IPS DF 6.9 (cell line): ENCODE data around the gene PHC1.
"Not testable (repeated sequence)": the region's sequence is repeated elsewhere in the genome, so short reads cannot be mapped to it uniquely, and the experiment has no call there.

Source experiments
- DNase-seq: peaks from one replicate; pipeline ENCODE4 v3.0.0-alpha.2; 2013; ENCODE audit warnings: low read depth, low spot score
- H3K27ac ChIP-seq: one replicate; pipeline ENCODE4 v1.5.1; 2013; ENCODE audit warnings: low read length, control low read depth
- H3K27me3 ChIP-seq: 2 replicates; pipeline ENCODE4 v1.6.1; 2013; ENCODE audit warnings: mild to moderate bottlenecking, low read length; ENCODE audit not compliant: control insufficient read depth, insufficient read depth
- H3K36me3 ChIP-seq: 2 replicates; pipeline ENCODE4 v1.6.1; 2013; ENCODE audit warnings: low read length; ENCODE audit not compliant: control insufficient read depth, insufficient read depth
- H3K4me1 ChIP-seq: 2 replicates; pipeline ENCODE4 v1.6.1; 2013; ENCODE audit warnings: low read length; ENCODE audit not compliant: control insufficient read depth, insufficient read depth
- H3K4me3 ChIP-seq: 2 replicates; pipeline ENCODE4 v1.5.1; 2013; ENCODE audit warnings: mild to moderate bottlenecking, low read length
- H3K9me3 ChIP-seq: 2 replicates; pipeline ENCODE4 v1.6.1; 2013; ENCODE audit warnings: low read length, inconsistent platforms; ENCODE audit not compliant: control insufficient read depth, insufficient read depth
- WGBS: extraction: QIAGEN DNeasy Blood & Tissue Kit; methylation state at CpG from one replicate; pipeline ENCODE4 v1.1.7; 2013; ENCODE audit warnings: mixed read lengths, missing lambda C conversion rate; ENCODE audit not compliant: insufficient read length, insufficient coverage; 5-methylcytosine and 5-hydroxymethylcytosine counted together

The PHC1 gene

GRCh38 chr12:8930655-8931323 is 16.5 kb downstream of the PHC1 start:
- not testable (repeated sequence) for H3K9me3 ChIP-seq, H3K27me3 ChIP-seq, H3K4me1 ChIP-seq, H3K4me3 ChIP-seq, H3K27ac ChIP-seq, DNase-seq
- WGBS, result no CpG with 5 or more reads among the region's 4 CpGs
- peaks cover 36% of the 10 kb centered on the region; the same call in 1 of the 2 replicates for H3K36me3 ChIP-seq

- not testable (repeated sequence) for H3K4me1 ChIP-seq, H3K27me3 ChIP-seq, H3K9me3 ChIP-seq, H3K27ac ChIP-seq, DNase-seq, H3K4me3 ChIP-seq
- WGBS, result no CpG with 5 or more reads among the region's 3 CpGs
- H3K36me3 ChIP-seq, result peaks cover 44% of the 10 kb centered on the region; the same call in 1 of the 2 replicates
These were observed 18.2 kb downstream of the PHC1 start for GRCh38 chr12:8932464-8932863.

- no CpG with 5 or more reads among the region's 4 CpGs for WGBS
- H3K27me3 ChIP-seq, H3K4me1 ChIP-seq, H3K9me3 ChIP-seq, DNase-seq, H3K27ac ChIP-seq, H3K4me3 ChIP-seq: not testable (repeated sequence)
- H3K36me3 ChIP-seq, result peaks cover 51% of the 10 kb centered on the region; the same call in 1 of the 2 replicates
These were observed 19.8 kb downstream of the PHC1 start for GRCh38 chr12:8934080-8934479.

GRCh38 chr12:8936735-8937134 is 22.4 kb downstream of the PHC1 start:
- no peak overlapping the region for H3K4me3 ChIP-seq

GRCh38 chr12:8937842-8938442 is 23.6 kb downstream of the PHC1 start:
- H3K36me3 ChIP-seq, result peaks cover 38% of the 10 kb centered on the region; the same call in 1 of the 2 replicates
- H3K9me3 ChIP-seq, H3K4me1 ChIP-seq, H3K27ac ChIP-seq, DNase-seq, H3K4me3 ChIP-seq, H3K27me3 ChIP-seq: not testable (repeated sequence)
- WGBS, result no CpG with 5 or more reads among the region's 5 CpGs

More at GRCh38 chr12:8936735-8937134, 22.4 kb downstream of the PHC1 start:
- no peak overlapping the region for H3K27ac ChIP-seq
- peaks cover 37% of the 10 kb centered on the region; the same call in 1 of the 2 replicates for H3K36me3 ChIP-seq
- H3K27me3 ChIP-seq, result no peaks in the 10 kb centered on the region
- WGBS, result no CpG with 5 or more reads among the region's 7 CpGs
- DNase-seq, result no peak
- H3K4me1 ChIP-seq, result no peaks in the 10 kb centered on the region
- H3K9me3 ChIP-seq, result no peaks in the 10 kb centered on the region

- Histone ChIP-seq H3K27ac (no peak overlapping the region), H3K27me3 (no peaks in the 10 kb centered on the region), H3K36me3 (peaks cover 38% of the 10 kb centered on the region; the same call in 1 of the 2 replicates), H3K4me3 (no peak overlapping the region), H3K4me1 (no peaks in the 10 kb centered on the region), H3K9me3 (no peaks in the 10 kb centered on the region)
- no CpG with 5 or more reads among the region's 5 CpGs for WGBS
- DNase-seq, result no peak
These were observed 27.6 kb downstream of the PHC1 start for GRCh38 chr12:8941691-8942478.

GRCh38 chr12:8943565-8944186 is 29.4 kb downstream of the PHC1 start:
- peaks cover 24% of the 10 kb centered on the region; the same call in 1 of the 2 replicates for H3K36me3 ChIP-seq

GRCh38 chr12:8946733-8947132 is 32.4 kb downstream of the PHC1 start:
- Histone ChIP-seq H3K9me3 (no peaks in the 10 kb centered on the region), H3K4me3 (no peak overlapping the region), H3K36me3 (peaks cover 18% of the 10 kb centered on the region; the same call in 1 of the 2 replicates), H3K27me3 (no peaks in the 10 kb centered on the region), H3K4me1 (no peaks in the 10 kb centered on the region), H3K27ac (no peak overlapping the region)
- no peak for DNase-seq
- no CpG with 5 or more reads among the region's 1 CpG for WGBS

More at GRCh38 chr12:8943565-8944186, 29.4 kb downstream of the PHC1 start:
- no peak overlapping the region for H3K4me3 ChIP-seq
- H3K27ac ChIP-seq, result no peak overlapping the region
- no peaks in the 10 kb centered on the region for H3K9me3 ChIP-seq
- no peak for DNase-seq
- H3K27me3 ChIP-seq, result no peaks in the 10 kb centered on the region
- WGBS, result no CpG with 5 or more reads among the region's 10 CpGs
- H3K4me1 ChIP-seq, result no peaks in the 10 kb centered on the region

GRCh38 chr12:8947737-8948136 is 33.4 kb downstream of the PHC1 start:
- no peak for DNase-seq
- Histone ChIP-seq H3K27ac (no peak overlapping the region), H3K9me3 (no peaks in the 10 kb centered on the region), H3K36me3 (peaks cover 12% of the 10 kb centered on the region; the same call in 1 of the 2 replicates), H3K4me1 (no peaks in the 10 kb centered on the region), H3K4me3 (no peak overlapping the region), H3K27me3 (no peaks in the 10 kb centered on the region)

- Histone ChIP-seq H3K27ac (no peak overlapping the region), H3K9me3 (no peaks in the 10 kb centered on the region), H3K4me3 (peak overlapping the region; percentile 79), H3K36me3 (peaks cover 4% of the 10 kb centered on the region; the same call in 1 of the 2 replicates), H3K27me3 (no peaks in the 10 kb centered on the region), H3K4me1 (no peaks in the 10 kb centered on the region)
- no CpG with 5 or more reads among the region's 15 CpGs for WGBS
- DNase-seq, result no peak
These were observed 34.5 kb downstream of the PHC1 start for GRCh38 chr12:8948701-8949341.
